SW480 (cell line): Measurements from ENCODE around the gene PHF19.

Source experiments
- DNase-seq: peaks from one replicate; pipeline ENCODE4 v3.0.0-alpha.2; 2016; ENCODE audit warnings: low spot score

PHF19 gene

DNA sequence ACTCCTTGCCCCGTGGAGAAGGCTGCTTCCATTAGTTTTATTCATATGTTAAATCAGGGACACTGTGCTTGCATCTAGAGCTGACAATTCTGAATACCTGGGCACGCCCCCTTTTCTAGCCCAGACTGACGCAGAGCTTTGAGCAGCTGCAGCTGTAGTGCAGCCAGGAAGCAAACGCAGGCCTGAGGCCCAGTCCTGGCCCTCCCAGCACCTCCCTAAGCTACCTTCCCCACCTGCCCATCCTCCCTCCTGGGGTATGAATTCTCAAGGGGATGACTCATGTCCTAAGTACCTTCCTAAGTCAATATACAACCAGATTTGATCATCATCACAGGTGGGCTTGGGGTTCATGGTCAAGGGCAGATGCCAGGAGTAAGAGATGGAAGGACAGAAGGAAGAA lies 3.5 kb downstream of the PHF19 start:
- peak; percentile 44 for DNase-seq

- no peak for DNase-seq
Observed at GRCh38 chr9:120872791-120873502, 4.0 kb downstream of the PHF19 start.

DNA sequence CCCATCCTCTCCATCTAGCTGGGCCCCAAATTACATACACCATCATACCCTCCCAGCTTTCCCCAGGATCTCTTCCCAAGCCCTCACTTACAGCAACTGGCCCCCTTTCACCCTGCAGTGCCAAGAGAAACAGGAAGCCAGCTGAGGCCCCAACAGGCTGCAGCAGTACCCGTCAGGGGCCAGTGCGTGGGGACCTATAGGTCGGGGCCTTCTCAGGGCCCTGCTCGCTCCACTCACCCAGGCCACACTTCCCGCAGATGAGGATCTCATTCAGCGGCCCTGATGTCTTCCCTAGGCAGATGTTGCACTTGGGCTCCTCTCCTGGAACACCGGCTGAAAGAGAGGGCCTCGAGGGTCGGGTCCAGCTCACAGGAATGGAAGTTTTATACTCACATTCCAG lies 6.8 kb downstream of the PHF19 start:
- no peak for DNase-seq

DNA sequence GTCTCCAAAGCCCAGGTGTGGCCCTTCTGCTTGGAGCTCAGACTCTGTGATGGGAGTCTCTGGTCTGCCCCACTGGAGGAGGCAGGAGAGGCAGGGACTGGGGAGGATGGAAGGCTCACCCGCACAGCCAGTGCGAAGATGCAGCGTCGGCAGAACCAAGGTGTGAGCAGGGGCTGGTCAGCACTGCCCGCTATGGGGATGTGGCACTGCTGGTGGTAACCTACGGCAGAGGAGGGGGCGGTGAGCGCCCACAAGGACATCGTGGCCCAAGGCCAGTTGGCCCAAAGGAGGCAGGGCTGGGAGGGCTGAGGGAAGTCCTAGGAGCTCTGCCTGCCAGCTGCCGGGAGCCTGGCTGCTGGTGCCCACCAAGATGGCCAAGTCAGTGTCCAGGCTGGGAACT lies 7.3 kb downstream of the PHF19 start:
- DNase-seq, result no peak

GRCh38 chr9:120869360-120869687 lies 7.7 kb downstream of the PHF19 start:
- DNase-seq, result no peak

DNA sequence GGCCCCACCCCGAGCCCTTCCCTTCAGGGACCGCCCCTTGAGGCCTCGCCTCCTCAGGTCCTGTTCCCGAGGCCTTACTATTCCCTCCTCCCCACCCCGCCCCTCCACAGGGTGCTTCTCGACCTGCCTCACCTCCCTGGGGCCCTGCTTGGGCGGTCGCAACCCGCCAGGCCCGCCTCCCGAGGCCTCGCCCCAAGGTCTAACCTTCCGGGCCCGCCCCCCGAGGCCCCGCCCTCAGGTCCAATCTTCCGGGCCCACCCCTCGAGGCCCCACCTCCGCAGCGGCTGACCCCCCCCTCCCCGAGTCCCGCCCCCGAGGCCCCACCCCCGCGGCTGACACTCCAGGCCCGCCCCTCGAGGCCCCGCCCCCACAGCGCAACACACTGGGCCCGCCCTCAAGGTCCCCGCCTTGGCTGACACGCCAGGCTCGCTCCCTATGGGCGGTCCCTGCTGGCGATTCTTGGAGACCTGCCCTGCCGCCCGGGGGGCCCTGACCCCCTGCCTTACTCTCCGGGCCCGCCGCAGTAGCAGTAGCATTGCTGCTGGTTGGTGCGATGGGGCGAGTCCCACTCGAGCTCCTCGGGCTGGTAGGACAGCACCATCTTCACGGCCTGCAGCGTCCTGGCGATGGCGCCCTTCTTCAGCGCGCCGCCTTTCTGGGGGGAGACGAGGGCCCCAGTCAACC lies 8.2 kb downstream of the PHF19 start:
- DNase-seq, result peak; percentile 96

DNA sequence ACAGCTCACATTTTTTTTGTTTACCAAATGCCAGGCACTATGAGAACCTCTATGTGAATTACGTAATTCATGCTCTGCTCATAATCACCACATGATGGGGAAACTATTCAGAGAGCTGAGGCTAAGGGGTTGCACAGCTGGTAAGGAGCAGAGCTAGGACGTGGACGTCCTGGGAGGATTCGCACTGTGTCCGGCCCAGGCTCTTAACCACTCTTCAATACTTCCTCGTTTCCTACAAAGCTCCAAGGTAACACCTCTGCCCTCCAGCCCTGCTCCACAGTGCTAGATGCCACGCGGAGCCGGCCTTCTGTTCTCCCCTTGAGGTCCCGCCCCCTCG lies 8.7 kb downstream of the PHF19 start:
- DNase-seq, result no peak

- DNase-seq, result no peak
Observed at GRCh38 chr9:120867676-120868338, 9.2 kb downstream of the PHF19 start.

GRCh38 chr9:120866651-120867050 lies 10.3 kb downstream of the PHF19 start:
- DNase-seq, result no peak

DNA sequence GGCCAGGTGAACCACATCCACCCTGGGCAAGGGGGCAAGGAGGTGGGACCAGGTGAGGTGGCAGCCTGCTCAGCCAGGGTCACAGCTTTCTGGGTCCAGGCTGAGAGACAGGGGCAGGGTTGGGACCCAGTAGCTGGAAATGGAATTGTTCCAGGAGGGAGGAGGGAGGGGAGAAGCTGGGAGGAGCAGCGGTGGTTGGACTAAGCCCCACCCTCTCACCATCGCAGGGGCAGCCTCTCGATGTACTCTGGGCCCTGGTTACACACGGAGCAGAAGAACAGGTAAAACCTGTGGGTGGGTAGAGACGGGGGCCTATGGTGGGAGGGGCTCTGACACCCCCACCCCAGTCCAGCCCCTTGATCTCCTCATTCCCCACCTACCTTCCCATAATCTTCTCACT lies 11.2 kb downstream of the PHF19 start:
- no peak for DNase-seq

- no peak for DNase-seq
Observed at GRCh38 chr9:120865176-120865575, 11.8 kb downstream of the PHF19 start.

GRCh38 chr9:120864719-120865118 lies 12.3 kb downstream of the PHF19 start:
- no peak for DNase-seq

GRCh38 chr9:120863833-120864232 lies 13.2 kb downstream of the PHF19 start:
- no peak for DNase-seq

DNA sequence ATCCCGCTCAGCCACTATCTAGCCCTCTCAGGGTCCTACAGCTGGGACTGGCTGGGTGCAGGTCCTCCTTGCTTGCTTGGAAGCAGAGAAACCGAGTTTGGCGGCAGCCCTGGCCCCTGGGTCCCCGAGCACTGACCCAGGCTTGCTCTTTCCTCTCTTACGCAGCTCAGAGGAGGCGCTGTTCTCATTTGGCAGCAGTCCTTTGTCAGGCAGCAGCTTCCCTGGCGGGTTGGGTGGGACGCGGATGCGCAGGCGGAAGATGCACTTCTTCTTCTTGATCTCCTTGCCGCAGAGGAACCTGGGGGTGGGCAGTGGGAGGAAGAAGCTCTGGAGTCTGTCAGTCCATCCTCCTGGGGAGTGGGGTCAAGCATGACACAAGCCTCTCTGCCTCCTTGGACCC lies 14.5 kb downstream of the PHF19 start:
- DNase-seq, result no peak

- no peak for DNase-seq
Observed at GRCh38 chr9:120861935-120862334, 15.1 kb downstream of the PHF19 start.

- no peak for DNase-seq
Observed at GRCh38 chr9:120860083-120860482, 16.9 kb downstream of the PHF19 start.

DNA sequence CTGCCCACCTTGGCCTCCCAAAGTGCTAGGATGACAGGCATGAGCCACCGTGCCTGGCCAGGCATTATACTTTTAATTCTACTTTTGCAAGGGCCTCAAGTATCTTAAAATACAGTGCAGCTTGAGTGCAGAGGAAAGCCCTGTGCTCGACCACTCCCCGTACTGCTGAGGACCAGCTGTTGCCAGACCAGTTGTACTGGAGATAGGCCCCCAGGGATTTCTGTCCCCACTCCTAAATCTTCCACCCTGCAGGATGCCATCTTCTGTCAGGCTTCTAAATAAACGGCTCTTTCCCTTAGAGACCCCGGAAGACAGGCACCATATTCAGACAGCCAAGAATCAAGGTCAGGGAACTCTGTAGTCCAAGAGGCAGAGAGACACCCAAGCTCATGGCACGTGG lies 17.6 kb downstream of the PHF19 start:
- DNase-seq, result no peak

DNA sequence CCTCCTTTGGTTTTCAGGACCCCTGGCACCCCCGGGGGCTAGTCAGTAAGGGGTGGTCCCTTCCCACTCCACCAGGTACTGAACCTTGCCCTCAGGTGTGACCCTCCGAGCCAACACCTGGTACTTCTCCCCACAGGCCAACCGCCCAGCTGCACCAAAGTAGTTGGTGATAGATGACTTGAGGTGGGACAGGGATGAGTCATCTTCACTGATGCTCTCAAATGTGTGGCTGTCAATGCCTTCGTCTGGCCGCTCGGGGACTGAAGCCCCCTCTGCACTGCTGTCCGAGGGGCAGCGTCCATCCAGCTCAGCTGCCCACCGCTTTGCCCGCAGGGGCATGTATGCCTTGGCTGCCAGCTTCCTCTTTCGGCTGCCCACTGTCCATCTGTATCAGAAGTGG lies 19.1 kb downstream of the PHF19 start:
- no peak for DNase-seq

- no peak for DNase-seq
Observed at GRCh38 chr9:120857481-120857880, 19.5 kb downstream of the PHF19 start.

GRCh38 chr9:120856700-120857099 lies 20.3 kb downstream of the PHF19 start:
- DNase-seq, result no peak

DNA sequence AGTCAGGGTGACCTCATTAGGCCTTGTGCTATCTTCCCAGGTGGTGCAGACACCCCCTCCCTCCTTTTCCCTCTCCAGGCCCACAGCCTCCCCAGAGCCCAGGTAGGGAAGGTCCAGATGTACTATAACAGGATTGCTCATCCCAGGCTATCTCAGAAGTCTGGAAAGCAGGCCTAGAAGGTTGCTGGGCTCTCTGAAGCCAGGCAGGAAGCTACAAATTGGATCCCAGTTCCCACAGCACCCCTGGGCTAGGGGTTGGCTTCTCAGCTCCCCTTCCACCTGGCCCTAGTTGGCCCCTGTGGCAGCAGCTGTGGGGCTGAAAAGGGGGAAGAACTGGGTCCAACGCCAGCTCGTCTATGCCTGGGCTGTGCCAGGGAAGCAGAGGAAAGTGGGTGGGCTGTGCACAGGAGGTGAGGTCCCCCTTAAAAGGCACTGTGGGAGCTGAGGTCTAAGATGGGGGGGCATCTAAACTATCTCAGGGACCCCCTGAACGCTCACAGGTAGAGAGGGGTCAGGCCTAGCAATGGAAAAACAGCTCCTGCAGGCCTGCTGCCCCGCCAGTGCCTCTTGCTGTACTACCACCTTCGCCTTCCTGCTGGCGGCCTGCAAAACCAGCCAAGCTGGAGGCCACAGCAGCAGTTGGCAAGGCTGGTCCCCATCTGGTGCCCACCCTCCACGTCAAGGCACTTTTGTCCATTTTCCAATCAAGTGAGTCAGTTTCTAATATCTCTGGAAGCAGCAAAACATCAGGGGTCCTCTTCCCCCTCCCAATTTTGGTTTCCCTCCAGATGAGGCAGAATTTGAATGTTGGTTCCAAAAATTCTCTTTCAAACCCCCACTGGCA lies 20.9 kb downstream of the PHF19 start:
- DNase-seq, result no peak

GRCh38 chr9:120854596-120855327 lies 22.2 kb downstream of the PHF19 start:
- DNase-seq, result no peak
